ENCODE data around the gene GALNT14.

The GALNT14 gene

GRCh38 chr2:31134480-31134879, 3.8 kb downstream of the GALNT14 start:
- DNase-seq: no peak

- no peak for DNase-seq
Measured at GRCh38 chr2:31132786-31133185, 5.5 kb downstream of the GALNT14 start.

GRCh38 chr2:31131871-31132270, 6.4 kb downstream of the GALNT14 start:
- no peak for DNase-seq

- no peak for DNase-seq
Measured at GRCh38 chr2:31129375-31130171, 8.7 kb downstream of the GALNT14 start.

- DNase-seq: no peak
Measured at GRCh38 chr2:31127931-31128330, 10.3 kb downstream of the GALNT14 start.

- DNase-seq: no peak
Measured at GRCh38 chr2:31125918-31126695, 12.1 kb downstream of the GALNT14 start.

GRCh38 chr2:31124904-31125303, 13.3 kb downstream of the GALNT14 start:
- no peak for DNase-seq

GRCh38 chr2:31122133-31122532, 16.1 kb downstream of the GALNT14 start:
- no peak for DNase-seq

- DNase-seq: no peak
Measured at GRCh38 chr2:31113765-31114164, 24.5 kb downstream of the GALNT14 start.

- DNase-seq: no peak
Measured at GRCh38 chr2:31112544-31112943, 25.7 kb downstream of the GALNT14 start.

- no peak for DNase-seq
Measured at GRCh38 chr2:31110998-31111397, 27.2 kb downstream of the GALNT14 start.

- DNase-seq: no peak
Measured at GRCh38 chr2:31110431-31110830, 27.8 kb downstream of the GALNT14 start.

GRCh38 chr2:31109633-31110192, 28.5 kb downstream of the GALNT14 start:
- no peak for DNase-seq

GRCh38 chr2:31108561-31109286, 29.5 kb downstream of the GALNT14 start:
- DNase-seq: no peak

- DNase-seq: no peak
Measured at GRCh38 chr2:31107591-31108300, 30.5 kb downstream of the GALNT14 start.

- no peak for DNase-seq
Measured at GRCh38 chr2:31101701-31102100, 36.5 kb downstream of the GALNT14 start.

- DNase-seq: no peak
Measured at GRCh38 chr2:31097962-31098613, 40.2 kb downstream of the GALNT14 start.

- no peak for DNase-seq
Measured at GRCh38 chr2:31090188-31090587, 48.1 kb downstream of the GALNT14 start.

- DNase-seq: no peak
Measured at GRCh38 chr2:31089645-31090044, 48.6 kb downstream of the GALNT14 start.

GRCh38 chr2:31088504-31089195, 49.6 kb downstream of the GALNT14 start:
- no peak for DNase-seq

GRCh38 chr2:31087491-31087890, 50.7 kb downstream of the GALNT14 start:
- DNase-seq: no peak
